Activated T-cell treated with anti-CD3 and anti-CD28 coated beads for 24 hours (primary cell): Measurements from ENCODE around the gene SLC12A9.

ENCODE experiments used
- DNase-seq: peaks from one replicate; pipeline ENCODE4 v3.0.0-alpha.2; 2020; ENCODE audit warnings: low read depth

The SLC12A9 gene

GRCh38 chr7:100884736-100885439 is 32.4 kb downstream of the SLC12A9 start:
- DNase-seq, result no peak

DNA sequence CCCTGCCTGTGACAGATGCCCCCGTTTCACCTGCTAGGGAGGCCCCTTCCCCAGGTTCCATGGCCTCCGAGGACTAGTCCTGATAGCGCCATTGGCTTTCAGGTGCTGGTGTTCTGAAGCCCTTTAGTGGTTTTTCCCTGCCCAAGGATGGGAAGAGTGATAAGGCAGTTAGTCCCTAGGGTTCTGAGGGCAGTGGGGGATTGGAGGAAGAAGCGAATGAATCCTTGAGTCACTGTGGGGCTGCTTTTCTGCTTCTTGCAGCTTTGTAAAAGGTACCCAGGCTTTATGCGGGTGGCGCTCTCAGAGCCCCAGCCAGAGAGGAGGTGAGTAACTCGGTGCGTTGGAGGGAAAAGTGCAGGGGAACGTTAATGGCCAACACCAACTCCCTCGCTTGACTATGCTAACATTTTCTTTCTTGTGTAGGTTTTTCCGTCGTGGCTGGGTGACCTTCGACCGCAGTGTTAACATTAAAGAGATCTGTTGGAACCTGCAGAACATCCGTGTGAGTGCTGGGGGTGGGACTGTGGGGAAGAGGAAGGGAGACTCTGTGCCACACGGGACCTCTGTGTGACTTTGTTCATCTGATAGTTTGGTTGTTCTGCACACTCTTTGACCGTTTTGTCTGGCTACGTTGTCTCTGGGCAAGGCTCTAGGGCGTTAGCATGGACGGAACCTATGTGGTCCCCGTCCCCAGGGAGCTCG is 33.1 kb downstream of the SLC12A9 start:
- no peak for DNase-seq

- no peak for DNase-seq
Observed at GRCh38 chr7:100886142-100886935, 33.8 kb downstream of the SLC12A9 start.

DNA sequence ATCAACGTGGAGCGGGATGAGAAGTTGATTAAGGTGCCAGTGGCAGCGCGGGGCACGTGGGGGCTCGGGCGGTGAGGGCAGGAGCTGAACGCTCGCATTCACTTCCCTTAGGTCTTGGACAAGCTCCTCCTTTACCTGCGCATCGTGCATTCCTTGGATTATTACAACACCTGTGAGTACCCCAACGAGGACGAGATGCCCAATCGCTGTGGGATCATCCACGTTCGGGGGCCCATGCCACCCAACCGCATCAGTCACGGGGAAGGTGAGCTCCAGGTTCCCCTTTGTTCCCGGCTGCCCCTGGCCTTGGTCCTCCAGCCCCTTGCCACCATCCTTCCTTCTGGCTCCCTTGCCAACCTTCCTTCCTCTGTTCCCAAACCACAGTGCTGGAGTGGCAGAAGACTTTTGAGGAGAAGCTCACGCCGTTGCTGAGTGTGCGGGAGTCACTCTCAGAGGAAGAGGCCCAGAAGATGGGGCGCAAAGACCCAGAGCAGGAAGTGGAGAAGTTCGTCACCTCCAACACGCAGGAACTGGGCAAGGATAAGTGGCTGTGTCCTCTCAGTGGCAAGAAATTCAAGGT is 34.5 kb downstream of the SLC12A9 start:
- no peak for DNase-seq

DNA sequence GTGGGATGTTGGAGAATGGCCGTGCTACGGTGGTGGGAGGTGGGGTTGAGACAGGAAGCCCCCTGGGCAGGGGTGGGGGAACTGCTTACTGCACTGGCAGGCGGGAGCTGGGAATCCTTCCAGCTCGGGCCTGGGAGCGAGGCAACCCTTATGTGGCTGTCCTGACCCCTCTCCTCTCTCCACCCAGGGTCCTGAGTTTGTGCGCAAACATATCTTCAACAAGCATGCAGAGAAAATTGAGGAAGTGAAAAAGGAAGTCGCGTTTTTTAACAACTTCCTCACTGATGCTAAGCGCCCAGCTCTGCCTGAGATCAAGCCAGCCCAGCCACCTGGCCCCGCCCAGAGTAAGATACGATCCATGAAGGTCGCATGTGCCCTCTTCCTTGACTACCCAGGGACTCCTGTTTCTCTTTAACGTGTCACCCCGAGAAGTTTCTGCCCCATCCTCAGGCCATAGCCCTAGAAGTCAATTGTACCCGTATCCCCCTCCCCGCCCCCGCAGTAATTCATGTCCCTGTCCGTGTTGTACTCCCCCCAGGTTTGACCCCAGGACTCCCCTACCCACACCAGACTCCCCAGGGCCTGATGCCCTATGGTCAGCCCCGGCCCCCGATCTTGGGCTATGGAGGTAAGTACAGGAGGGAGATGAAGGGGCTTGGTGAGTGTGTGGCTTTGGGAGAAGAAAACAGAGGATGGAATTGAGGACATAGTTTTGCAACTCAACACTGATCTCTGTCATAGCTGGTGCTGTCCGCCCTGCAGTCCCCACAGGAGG is 35.2 kb downstream of the SLC12A9 start:
- peak; percentile 41 for DNase-seq

DNA sequence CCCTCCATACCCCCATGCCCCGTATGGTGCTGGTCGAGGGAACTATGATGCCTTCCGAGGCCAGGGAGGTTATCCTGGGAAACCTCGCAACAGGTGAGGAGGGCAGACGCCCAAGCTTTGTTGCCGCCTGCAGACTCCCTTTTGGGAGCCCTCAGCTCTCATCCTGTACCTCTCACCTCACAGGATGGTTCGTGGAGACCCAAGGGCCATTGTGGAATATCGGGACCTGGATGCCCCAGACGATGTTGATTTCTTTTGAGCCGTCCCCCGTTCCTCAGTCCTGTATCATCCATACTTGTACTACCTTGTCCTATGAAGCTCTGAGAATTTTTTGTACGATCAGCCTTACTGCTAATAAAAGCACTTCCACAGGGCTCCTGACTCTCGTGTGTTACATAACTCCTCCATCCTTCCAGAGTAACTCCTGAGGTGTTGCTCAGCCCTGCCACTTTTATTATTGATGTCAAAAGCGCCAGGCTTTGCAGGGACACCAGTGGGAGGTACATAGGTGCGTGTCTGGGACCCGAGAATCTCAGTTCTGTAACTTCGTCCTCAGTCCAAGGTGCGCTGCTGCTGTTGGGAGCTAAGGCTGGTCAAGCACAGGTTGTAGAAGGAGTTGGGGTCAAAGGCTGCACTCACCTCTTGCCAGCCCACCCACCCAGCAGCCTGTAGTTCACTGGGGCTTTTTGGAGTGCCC is 35.9 kb downstream of the SLC12A9 start:
- no peak for DNase-seq

DNA sequence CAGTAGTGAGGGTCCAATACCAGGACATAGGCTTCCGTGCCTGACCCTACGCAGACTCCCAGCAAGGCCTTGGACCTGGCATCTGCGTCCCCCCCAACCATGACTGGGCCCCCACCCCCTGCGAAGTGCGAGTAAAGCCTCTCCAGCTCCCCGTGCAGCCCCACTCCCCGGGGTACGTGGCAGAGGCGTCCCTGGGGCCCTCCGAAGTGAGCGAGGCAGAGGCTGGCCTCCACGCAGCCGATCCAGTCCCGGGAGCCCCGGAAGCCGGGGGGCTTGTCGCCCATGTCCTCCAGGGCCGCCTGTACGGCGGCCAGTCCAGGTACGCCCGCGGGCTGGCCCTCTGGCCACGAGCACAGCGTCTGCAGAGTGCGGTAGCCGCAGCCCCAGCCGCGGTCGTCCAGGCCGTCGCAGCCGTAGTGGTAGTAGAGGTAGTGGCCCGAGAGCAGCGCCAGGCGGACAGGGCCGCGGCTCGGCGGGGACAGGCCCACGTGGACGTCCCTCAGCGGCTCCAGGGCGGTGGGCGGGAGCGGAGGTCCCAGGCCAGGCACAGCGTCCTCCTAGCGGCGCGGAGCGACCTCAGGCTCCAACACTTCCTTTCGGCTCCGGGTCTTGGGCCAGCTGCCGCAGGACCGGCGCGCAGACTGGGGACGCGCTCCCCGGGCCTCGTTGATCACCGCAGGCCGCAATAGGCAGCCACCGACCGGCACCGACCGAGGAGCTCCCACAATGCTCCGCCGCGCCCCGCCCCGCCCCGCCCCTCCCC is 36.7 kb downstream of the SLC12A9 start, which contains the start of gene UFSP1:
UFSP1 (minus strand) TSS at position 728 of the 763 bp plus-strand sequence; CDS start at position 284, 444 bp downstream.
- no peak for DNase-seq

DNA sequence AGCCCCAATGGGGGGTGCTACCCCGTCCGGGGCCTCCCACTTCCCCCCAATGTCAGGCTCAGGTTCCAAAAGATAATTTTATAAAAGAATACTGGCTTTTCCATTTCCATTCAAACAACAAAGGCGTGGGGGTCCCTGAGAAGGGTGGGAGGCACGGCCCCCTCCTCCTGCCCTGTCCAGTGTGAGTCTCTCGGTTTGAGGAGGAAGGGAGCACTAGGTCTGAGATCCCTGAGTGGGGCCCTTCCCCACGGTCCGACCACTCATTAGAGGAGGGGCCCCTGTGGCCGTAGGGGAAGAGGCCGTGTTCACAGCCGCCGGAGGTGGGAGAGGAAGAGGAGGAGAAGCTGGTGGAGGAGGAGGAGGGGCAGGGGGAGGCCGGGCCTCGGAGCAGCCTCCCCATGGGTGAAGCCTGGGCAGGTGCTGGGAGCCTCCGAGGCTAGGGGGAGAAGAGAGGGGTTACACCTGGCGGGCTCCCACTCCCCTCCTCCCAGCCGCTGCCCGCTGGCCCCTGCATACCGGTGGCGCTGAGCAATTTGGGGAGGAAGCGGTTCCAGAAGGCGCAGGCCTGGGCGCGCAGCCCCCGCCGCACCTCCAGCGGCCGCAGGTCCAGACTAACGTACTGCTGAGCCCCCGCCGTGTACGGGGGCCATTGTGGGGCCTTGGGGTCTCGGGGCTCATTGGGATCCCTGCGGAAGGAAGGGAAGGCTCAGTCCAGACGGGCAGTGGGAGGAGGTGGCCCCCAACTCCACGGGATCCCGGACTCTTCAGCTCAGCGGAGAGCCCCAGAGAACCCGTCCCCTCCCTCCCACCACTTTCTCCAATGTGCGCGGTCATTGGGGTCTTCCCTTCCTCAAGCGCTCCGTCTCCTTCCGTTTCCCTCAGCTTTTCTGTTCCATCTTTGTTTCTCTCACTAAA is 38.4 kb downstream of the SLC12A9 start:
- no peak for DNase-seq

DNA sequence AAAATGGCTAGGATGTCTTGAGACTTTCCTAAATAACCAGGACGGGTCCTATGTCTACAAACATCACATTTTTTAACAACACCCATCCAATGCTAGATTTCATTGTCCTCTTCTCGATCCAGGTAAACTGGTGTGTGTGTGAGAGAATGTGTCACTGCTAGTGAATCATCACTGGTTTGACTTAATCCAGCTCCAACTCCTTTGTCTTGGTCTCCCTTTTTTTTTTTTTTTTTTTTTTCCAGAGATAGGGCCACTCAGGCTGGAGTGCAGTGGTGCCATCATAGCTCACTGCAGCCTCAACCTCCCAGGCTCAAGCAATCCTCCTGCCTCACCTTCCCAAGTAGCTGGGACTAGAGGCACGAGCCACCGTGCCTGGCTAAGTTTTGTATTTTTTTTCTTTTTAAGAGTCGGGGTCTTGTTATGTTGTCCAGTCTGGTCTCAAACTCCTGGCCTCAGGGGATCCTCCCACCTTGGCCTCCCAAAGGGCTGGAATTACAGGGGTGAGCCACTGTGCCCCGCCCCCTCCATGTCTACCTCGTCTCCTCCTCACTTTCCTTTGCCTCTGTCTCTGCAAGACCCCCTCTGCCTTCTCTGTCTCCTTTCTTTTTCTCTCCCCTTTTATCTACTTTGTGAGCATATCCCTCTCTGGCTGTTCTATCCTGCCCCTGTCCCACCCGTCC is 39.2 kb downstream of the SLC12A9 start:
- DNase-seq, result no peak

DNA sequence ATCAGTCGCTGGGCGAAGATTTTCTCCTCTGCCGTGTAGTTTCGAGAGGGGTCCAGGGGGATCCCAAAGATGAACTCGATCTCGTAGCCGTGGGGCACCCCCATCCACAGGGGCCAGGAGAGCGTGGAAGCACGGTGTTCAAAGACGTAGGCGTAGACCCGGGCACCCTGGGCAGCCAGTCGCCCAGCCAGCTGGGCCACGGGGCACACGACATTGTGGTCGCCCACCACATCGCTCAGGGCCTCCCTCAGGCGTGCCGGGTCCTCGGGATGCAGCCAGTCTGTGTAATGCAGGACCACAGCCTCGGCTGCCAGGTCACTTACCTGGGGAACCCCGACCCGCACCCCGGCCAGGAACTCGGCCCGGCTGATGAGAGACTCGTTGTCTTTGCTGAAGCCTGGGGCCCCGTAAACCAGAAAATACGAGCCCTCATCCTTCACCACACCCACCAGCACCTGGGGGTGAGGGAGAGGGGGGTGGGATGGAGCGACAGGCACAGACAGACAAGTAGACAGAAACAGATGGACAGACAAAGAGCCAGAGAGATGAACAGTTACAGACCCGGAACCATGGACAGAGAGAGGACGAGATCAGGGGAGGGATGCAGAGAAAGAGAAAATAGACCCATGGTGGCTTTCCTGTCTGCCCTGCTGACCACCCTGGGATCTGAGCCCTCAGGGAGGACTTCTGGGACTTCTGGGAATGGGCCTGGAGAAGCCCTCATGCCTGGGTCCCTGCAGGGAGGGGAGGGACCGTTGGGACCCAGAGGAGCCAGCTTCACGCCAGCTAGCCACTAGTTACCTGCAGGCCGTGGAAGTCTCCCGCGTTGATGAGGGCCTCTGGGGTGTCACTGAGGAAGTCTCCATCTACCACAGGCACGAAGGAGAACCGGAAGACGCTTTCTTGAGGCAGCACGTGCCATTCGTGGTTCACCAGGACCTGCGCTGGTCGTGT is 40.1 kb downstream of the SLC12A9 start:
- DNase-seq, result no peak

DNA sequence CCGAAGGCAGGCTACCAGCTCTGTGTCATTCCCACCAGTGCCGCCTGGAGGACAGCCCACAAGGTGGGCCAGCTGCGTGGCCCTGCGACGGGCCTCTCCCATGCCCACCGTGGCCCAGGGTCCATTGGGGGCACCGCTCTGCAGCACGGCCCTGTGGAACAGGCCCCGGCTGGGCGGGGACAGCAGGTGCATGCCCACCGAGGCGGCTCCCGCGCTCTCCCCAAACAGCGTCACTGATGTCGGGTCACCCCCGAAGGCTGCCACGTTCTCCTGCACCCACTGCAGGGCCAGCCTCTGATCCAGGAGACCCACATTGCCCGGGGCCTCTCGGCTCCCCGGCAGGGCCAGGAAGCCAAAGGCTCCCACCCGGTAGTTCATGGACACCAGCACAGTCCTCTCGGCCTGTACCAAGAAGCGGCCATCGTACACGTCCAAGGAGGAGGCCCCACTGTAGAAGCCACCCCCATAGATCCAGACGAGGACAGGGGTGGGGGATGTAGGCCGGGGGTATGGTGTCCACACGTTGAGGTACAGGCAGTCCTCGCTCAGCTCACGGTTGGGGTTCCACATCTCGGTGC is 40.9 kb downstream of the SLC12A9 start:
- DNase-seq, result no peak

DNA sequence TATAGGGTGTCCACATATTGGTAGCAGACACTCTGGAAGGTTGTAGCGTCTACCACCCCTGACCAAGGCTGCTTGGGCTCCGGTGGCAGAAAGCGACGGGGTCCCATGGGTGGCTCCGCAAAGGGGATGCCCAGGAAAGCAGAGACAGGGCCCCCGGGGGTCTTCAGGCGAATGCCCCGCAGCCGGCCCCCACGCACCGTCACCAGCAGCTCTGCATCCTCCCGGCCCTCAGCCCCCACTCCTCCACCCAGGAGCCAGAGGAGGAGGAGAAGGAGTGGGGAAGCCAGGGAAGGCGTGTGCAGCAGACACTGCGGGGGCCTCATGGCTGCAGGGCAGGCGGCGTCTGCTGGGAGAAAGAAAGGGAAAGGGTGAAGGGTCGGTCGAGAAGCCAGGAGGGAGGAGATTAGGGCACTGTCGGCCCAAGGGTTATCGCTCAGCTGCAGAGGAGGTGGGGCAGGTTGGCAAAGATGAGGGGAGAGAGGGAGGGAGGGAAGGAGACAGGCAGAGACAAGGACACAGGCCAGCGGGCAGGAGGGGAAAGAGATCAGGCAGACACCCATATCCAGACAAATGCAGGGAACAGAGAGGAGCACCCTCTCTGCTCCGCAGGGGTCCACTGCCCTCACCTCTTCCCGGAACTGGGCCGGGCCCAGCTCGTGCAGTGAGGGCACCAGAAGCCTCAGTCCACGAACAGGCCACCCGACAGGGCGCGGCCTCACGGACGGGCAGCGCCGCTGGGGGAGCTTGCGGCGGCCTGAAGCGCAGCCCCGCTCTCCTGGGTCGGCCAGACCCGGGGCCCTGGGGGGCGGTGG is 41.6 kb downstream of the SLC12A9 start:
- no peak for DNase-seq

GRCh38 chr7:100894860-100895700 is 42.6 kb downstream of the SLC12A9 start:
- DNase-seq, result peak; percentile 43

DNA sequence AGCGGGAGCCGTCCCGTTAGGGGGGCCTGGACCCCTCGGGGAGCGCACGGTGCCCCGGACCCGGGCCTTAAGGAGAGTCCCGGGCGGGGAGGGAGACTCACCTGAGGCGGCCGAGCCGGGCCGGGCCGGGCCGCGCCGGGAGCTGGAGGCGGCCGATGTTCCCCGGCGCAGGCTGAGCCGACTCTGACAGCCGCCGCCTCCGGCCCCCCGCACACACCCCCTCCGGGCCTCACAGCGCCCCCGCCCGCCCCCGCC is 43.1 kb downstream of the SLC12A9 start, which contains the start of gene ACHE:
ACHE (minus strand) TSS at position 188 of the 255 bp plus-strand sequence. CDS start 1,656 bp downstream, outside the sequence.
- no peak for DNase-seq
